Measurements from ENCODE around the gene PNPLA1.

Gene PNPLA1, protein sequence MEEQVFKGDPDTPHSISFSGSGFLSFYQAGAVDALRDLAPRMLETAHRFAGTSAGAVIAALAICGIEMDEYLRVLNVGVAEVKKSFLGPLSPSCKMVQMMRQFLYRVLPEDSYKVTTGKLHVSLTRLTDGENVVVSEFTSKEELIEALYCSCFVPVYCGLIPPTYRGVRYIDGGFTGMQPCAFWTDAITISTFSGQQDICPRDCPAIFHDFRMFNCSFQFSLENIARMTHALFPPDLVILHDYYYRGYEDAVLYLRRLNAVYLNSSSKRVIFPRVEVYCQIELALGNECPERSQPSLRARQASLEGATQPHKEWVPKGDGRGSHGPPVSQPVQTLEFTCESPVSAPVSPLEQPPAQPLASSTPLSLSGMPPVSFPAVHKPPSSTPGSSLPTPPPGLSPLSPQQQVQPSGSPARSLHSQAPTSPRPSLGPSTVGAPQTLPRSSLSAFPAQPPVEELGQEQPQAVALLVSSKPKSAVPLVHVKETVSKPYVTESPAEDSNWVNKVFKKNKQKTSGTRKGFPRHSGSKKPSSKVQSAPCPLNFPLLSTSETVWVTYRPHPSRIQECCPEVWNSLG

DNA sequence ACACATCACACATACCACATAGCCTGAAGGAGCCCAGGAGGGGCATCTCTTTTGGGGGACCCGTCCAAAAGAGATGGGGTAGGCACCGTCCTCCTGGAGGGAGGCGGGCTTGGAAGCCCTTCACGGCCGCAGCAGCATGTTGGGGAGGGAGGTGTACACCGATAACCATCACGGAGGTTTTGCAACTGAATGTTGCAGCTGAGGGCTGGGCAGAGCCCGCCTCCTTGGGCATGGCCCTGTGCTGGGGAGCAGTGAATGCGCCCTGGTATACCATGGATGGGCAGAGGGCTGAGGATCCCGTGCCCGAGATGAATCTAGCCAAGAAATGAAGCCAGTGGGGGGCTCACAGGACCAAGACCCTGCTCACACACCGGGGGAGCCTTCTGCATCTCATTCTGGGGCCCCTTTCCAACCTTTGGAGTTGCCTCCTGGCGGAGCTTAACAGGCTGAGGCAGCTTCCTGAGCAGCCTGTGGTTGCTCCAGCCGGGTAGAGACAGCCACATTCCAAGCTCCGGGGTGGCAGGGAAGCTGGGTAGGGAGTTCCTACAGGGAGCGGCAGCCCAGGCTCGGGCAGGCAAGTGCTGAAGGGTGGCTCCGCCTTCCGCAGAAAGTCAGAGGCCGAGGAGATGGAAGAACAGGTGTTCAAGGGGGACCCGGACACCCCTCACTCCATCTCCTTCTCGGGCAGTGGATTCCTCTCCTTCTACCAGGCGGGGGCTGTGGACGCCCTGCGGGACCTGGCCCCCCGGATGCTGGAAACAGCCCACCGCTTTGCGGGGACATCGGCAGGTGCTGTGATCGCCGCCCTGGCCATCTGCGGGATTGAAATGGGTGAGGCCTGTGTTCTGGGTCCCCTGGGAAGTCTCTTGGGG, at the start of gene PNPLA1:
PNPLA1 (plus strand) TSS at position 227 of the 872 bp plus-strand sequence; CDS start at position 627, 400 bp downstream.
- DNase-seq (ENCODE audit: low read depth in 2 of 2) = no peak

GRCh38 chr6:36220226-36220625, 49.6 kb upstream of the PNPLA1 start:
- DNase-seq (ENCODE audit: low read depth in 2 of 2) = no peak

DNA sequence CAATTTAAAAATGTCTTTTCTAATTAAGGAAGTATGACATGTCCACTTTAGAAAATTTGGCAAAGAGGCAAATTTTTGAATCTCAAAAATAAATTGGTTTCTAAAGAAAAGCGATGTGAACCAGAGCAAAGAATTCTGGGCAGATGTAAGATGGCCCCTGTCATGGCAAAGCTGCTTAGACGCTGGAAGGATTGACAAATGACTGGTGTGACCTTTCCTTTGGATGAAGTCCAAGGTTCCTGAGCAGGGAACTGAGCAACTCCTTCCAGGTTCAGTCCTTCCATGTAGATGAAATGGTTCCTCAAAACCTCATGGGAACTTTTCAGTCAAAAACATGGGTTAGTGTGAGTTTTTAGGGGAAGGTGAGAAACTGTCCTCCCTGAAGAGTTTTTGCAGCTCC, 48.2 kb upstream of the PNPLA1 start:
- no peak for DNase-seq (ENCODE audit: low read depth in 2 of 2)

GRCh38 chr6:36222924-36223323, 46.9 kb upstream of the PNPLA1 start:
- DNase-seq (ENCODE audit: low read depth in 2 of 2) = no peak

DNA sequence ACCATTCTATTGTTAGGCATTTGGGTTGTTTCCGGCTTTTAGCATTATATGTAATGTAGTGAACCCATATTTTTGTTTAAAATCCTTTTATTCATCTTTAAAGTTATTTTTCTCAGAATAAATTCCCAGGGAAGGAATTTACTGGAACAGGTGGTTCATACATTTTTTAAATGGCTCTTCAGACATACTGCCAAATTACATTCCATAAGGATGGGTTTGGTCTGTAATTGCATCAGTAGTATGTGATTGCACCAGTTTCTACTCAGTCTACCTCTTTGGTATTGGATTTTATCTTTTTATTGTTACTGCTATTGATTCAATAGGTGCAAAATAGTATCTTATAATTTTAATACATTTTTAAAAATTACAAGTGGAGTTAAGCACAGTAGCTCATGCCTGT, 46.2 kb upstream of the PNPLA1 start:
- DNase-seq (ENCODE audit: low read depth in 2 of 2) = no peak

DNA sequence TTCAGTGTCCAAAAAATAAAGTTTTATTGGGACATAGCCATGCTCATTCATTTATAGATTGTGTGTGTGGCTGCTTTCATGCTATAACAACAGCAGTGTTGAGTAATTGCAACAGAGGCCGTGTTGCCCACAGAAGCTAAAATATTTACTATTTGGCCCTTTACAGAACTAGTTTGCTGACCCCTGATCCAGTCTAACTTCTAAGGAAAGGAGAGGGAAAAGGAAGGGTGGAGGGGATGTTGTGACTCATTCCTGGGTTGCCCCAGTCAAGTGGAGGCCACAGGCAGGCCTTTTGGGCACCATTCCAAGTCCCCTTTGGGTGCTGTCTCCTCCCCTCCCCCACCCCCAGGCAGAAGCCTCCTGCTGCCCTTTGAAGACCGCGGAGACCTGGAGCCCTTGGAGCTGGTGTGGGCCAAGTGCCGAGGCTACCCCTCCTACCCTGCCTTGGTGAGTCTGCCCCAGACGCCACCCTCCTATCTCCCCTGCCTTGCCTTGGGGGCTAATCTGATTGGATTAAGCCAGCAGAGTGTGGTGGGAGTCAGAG, 44.9 kb upstream of the PNPLA1 start:
- no peak for DNase-seq (ENCODE audit: low read depth in 2 of 2)

- DNase-seq (ENCODE audit: low read depth in 2 of 2) = no peak
These were observed 43.3 kb upstream of the PNPLA1 start for GRCh38 chr6:36226438-36227047.

DNA sequence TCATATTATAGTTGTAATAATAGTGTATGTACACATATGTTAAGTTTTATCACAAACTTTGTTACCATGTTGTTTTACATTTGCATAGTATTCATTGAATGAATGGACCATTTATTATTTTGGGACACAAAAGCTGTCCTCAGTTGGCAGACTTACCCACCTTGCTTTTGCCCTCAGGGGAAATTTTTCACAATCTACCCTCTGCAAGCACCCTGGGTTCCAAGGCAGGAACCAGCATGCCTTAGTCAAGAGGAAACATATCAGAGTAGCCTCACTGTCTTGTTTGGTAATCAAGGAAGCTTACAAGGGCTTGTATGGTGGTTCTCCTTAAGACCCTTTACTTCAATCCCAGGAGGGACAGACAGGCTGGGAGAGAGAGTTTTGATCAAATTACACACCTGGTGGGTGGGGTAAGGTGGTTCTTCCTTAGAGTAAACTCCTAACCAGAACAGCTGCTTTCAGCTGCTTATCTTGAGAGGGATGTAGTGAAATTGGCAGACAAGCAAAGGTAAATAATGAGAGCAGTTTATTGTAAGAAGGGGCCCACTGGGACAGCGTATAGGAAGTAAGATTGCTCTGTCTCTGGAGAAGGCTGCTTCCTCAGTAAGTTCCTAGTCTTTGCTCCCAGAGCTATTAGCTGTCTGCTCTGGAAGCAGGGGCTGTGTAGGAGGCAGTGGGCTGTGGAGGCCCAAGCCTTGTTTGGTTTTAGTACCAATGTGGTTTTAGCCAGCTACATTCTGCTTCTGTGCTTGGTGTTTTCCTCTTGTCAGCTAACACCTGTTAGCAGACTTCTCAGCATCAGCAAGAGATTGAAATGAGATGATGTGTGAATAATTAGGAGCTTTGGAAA, 42.3 kb upstream of the PNPLA1 start:
- no peak for DNase-seq (ENCODE audit: low read depth in 2 of 2)

- DNase-seq (ENCODE audit: low read depth in 2 of 2) = no peak
These were observed 40.6 kb upstream of the PNPLA1 start for GRCh38 chr6:36229223-36229622.

DNA sequence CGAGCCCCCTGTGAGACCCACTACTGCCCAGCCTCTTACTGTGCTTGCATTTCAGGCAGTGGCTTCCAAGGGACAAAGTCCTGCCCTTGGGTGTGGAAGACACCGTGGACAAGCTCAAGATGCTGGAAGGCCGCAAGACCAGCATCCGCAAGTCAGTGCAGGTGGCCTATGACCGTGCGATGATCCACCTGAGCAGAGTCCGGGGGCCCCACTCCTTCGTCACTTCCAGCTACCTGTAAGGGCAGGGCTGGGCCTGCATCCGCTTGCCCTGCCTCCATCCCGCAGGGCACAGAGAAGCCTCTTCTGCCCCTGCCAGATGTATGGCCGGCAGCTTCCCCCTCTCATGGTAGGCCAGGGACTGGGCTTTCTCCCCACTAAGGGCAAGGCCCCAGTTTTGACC, 39.5 kb upstream of the PNPLA1 start:
- no peak for DNase-seq (ENCODE audit: low read depth in 2 of 2)

GRCh38 chr6:36232172-36232571, 37.7 kb upstream of the PNPLA1 start:
- DNase-seq (ENCODE audit: low read depth in 2 of 2) = no peak

DNA sequence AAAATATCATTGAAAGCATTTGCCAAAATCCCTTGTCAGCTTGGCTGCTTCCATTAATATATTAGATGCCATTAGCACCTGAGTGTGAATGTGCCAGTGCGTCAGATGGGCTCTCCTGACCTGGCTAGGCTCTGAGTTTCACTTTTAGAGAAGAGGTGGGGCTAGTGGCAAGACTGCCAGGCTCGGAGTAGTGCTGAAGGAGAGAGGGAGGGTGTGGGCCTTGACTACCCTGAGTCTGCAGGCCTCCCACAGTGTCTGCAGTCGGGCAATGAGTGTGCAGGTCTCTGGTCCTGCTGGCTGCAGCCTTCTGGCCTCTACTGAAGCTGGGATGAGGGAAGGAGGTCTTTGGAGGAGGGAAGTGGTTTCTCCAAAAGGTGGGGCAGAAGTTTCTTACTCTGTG, 34.6 kb upstream of the PNPLA1 start:
- no peak for DNase-seq (ENCODE audit: low read depth in 2 of 2)

DNA sequence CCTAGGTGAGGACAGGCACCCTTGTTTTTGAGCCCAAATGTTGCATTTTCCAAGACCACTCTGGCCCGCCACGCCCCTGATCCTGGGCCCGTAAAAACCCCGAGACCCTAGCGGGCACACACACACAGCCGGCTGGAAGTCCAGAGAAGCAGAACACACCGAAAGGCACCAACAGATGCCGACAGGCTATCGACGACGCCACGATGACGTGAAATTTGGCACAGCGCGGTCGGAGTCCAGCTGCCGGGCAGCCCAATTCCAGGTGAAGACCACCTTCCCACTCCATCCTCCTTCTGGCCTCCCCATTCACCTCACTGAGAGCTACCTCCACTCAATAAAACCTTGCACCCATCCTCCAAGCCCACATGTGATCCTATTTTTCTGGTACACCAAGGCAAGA, 34.0 kb upstream of the PNPLA1 start:
- DNase-seq (ENCODE audit: low read depth in 2 of 2) = no peak

GRCh38 chr6:36239774-36240173, 30.1 kb upstream of the PNPLA1 start:
- DNase-seq (ENCODE audit: low read depth in 2 of 2) = no peak

- no peak for DNase-seq (ENCODE audit: low read depth in 2 of 2)
These were observed 28.1 kb upstream of the PNPLA1 start for GRCh38 chr6:36241728-36242127.

DNA sequence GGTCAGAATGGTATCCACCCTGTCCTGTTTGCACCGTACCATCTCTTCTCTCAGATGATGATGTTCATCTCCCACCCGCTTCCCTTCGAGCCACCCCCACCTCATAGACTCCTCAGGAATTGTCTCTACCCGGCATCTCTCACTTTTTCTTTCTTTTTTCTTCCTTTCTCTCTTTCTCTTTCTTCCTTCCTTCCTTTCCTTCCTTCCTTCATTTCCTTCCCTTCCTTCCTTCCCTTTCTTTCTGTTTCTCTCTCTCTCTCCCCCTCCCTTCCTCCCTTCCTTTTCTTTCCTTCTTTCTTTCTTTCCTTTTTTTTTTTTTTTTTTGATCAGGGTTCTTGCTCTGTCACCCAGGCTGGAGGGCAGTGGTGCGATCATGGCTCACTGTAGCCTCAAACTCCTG, 27.7 kb upstream of the PNPLA1 start:
- DNase-seq (ENCODE audit: low read depth in 2 of 2) = no peak

- no peak for DNase-seq (ENCODE audit: low read depth in 2 of 2)
These were observed 27.2 kb upstream of the PNPLA1 start for GRCh38 chr6:36242626-36243025.

DNA sequence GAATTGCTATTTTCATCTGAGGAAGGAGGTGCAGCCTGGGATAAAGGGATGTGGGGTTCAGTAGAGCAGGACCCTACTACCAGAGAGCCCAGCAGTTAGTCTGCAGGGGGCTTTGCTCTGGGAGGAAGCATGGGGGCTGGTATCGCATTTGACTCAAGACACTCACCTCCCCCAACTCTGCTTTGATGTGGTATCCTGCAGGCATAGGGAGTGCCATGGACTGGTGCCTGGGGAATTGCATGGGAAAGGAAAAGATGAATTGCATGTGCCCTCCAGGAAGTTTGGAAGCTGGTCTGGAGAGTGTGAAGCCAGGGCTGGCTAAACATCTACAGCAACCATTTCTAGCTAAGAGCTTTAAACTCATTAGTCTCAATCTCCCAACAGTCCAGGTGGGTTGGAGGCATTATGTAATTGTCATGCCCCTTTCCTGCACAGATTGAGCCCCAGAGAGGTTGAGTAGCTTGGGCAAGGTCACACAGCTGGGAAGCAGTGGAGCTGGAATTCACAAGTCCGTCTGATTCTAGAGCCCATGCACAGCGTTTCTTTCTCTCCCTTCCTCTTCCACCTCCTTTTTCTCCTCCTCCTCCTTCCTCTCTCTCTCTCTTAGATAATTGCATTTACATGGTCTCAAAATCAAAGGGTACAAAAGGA, 26.2 kb upstream of the PNPLA1 start:
- no peak for DNase-seq (ENCODE audit: low read depth in 2 of 2)

DNA sequence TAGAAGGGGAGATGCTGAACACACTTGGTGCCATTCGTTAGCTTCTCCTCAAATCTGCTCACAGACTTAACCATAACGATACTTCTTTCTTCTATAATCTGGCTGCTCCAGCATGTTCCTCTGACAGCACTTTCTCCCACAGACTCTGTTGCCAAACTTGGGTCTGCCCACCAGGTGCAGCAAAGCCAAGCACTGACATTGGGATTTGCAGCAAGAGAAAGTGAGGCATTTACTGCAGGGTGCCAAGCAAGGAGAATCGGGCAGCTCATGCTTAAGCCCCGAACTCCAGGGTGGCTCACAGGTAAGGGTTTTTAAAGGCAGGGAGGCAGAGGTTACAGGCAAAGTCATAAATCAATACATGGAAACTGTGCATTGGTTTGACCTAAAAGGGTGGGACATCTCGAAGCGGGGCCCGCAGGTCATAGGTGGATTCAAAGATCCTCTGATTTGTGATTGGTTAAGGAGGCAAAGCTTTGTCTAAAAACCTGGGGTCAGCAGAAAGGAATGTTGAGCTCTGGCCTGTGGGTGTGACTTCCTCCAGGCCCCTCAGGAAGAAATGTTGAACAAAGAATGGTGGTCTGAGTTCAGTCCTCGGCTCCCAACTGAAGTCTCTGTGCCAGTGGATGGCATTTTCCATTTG, 25.1 kb upstream of the PNPLA1 start:
- no peak for DNase-seq (ENCODE audit: low read depth in 2 of 2)

- no peak for DNase-seq (ENCODE audit: low read depth in 2 of 2)
These were observed 24.2 kb upstream of the PNPLA1 start for GRCh38 chr6:36245572-36246061.
